Activated T-helper 2 cell treated with anti-CD3 and anti-CD28 coated beads, Interferon-gamma antibody, Interleukin-2, Interleukin-4, amounts not matched to agents 10 μg/mL and 5 μg/mL and 100 μg/mL, durations not matched to agents 14 hours and 24 hours and 36 hours (primary cell): Measurements from ENCODE around the gene TSSK3. TPM values are rescaled to one million over a fixed set of nuclear protein-coding genes. Genes with fewer than 3 reads are reported as not detected.

Source experiments
- DNase-seq: peaks from one replicate; pipeline ENCODE4 v3.0.0; 2021; ENCODE audit warnings: low spot score
- H3K27ac Mint-ChIP-seq: one replicate; pipeline ENCODE4 v1.8.0; 2021; ENCODE audit warnings: mixed read lengths
- H3K27me3 Mint-ChIP-seq: one replicate; pipeline ENCODE4 v1.8.0; 2021; ENCODE audit warnings: low read depth, mixed read lengths
- H3K36me3 Mint-ChIP-seq: one replicate; pipeline ENCODE4 v1.8.0; 2021; ENCODE audit warnings: low read depth, mixed read lengths
- H3K4me1 Mint-ChIP-seq: one replicate; pipeline ENCODE4 v1.8.0; 2021; ENCODE audit warnings: low read depth, mixed read lengths
- H3K4me3 Mint-ChIP-seq: one replicate; pipeline ENCODE4 v1.8.0; 2021; ENCODE audit warnings: low read depth, mild to moderate bottlenecking, moderate library complexity, mixed read lengths
- H3K9me3 Mint-ChIP-seq: one replicate; pipeline ENCODE4 v1.8.0; 2021; ENCODE audit warnings: mixed read lengths
- intact Hi-C: fragments of 100-400 bp; cut with micrococcal nuclease; formaldehyde crosslinking; loops from one replicate; pipeline ENCODE4 v1.15.1; 2023
- total RNA-seq: library from RNA; stranded (reverse); gene quantifications from 2 replicates; pipeline ENCODE4 v1.2.3, GENCODE V29; 2022

The TSSK3 gene
- total RNA-seq, 1 donor from 2014 or later, result 1.1 TPM

DNA sequence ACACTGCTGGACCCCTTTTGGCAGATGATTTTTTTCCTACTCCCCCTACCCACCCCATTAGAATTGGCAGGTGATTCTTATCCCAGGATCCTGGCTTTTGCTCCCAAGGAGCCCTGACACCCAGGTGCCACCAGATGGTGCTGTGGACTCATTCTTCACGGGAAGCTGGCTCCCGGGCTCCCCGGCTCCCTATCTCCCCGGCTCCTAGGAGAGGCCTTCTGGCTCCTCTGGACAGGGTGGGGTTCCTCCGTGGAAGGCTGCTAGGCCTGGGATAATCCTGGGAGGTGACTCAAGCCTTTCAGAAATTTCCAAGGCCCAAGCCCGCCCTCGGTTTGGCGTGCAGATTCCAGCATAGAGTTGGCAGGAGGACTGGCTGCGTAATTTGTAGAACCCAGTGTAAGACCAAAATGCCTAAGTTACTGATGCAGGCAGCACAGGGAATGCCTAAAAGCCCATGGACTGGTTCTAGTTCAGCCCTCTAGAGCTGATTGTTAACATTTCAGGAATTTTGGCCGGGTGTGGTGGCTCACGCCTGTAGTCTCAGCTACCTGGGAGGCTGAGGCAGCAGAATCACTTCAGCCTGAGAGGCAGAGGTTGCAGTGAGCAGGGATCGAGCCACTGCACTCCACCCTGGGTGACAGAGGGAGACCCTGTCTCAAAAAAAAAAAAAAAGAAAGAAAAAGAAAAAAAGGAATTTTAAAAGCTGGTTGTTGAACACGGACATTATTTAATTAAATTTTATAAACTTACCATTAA lies 38.7 kb downstream of the TSSK3 start:
- intact Hi-C loops, result loop anchor here (1.0 kb wide), 1 partner anchor 13 kb away; no protein-coding TSS in a partner anchor
- peaks cover 8% of the 10 kb centered on the region for H3K27me3 Mint-ChIP-seq

DNA sequence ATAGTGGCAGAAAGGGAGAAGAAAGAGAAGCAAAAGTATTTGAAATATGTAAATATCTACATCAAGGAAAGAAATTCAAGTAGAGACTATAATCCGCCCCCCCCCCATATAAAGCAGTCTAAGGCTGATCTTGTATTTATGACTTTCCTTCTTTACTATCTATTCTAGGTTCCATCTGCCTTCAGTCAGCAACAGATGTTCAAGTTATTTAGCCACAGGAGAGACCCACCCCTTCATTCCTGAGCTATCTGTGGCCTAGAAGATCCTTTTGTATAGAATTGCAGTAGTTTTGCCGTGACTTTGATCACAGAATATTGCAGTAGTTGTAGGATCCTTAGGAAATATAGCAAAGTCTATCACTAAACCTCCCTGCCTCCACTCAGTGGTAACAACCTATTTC lies 42.6 kb downstream of the TSSK3 start:
- Mint-ChIP-seq H3K36me3 (no peaks in the 10 kb centered on the region), H3K4me1 (no peaks in the 10 kb centered on the region), H3K27ac (no peak overlapping the region), H3K4me3 (no peak overlapping the region), H3K9me3 (no peaks in the 10 kb centered on the region), H3K27me3 (peaks cover 2% of the 10 kb centered on the region)
- DNase-seq, result no peak
- intact Hi-C loops, result no loop called here

More for the DNA sequence above, 38.7 kb downstream of the TSSK3 start:
- Mint-ChIP-seq H3K4me1 (no peaks in the 10 kb centered on the region), H3K9me3 (no peaks in the 10 kb centered on the region), H3K27ac (no peak overlapping the region), H3K36me3 (no peaks in the 10 kb centered on the region), H3K4me3 (no peak overlapping the region)
- DNase-seq, result peak; percentile 37

DNA sequence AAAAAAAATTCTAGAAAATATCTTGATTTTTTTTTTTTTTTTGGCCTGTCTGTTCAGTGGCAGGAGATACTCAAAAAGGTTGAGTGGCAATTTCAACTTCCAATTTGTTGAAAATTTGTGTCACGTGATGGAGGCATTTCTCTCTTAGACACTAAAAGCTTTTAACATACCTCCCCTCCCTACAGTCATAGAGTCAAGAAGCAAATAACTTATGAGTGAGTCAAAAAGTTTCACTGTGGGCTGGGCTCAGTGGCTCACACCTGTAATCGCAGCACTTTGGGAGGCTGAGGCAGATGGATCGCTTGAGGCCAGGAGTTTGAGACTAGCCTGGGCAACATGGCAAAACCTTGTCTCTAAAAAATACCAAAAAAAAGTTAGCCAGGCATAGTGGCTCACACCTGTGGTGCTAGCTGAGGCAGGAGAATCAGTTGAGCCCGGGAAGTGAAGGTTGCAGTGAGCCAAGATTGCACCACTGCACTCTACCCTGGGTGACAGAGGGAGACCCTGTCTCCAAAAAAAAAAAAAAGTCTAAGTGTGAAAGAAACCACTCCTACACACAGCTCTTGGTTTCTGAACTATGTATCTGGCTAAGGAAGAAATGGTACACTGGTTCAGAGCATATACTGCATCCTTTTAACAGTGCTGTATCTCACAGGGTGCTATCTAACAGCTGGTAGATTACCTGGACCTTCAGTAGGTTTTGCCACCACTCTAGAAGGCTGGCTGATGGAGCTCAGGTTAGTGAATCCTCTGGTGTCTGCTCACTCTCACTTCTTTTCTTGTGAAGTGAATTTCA lies 43.5 kb downstream of the TSSK3 start:
- Mint-ChIP-seq H3K36me3 (no peaks in the 10 kb centered on the region), H3K4me1 (no peaks in the 10 kb centered on the region), H3K9me3 (no peaks in the 10 kb centered on the region), H3K4me3 (no peak overlapping the region), H3K27me3 (peaks cover 2% of the 10 kb centered on the region), H3K27ac (no peak overlapping the region)
- no peak for DNase-seq
- intact Hi-C loops, result no loop called here

DNA sequence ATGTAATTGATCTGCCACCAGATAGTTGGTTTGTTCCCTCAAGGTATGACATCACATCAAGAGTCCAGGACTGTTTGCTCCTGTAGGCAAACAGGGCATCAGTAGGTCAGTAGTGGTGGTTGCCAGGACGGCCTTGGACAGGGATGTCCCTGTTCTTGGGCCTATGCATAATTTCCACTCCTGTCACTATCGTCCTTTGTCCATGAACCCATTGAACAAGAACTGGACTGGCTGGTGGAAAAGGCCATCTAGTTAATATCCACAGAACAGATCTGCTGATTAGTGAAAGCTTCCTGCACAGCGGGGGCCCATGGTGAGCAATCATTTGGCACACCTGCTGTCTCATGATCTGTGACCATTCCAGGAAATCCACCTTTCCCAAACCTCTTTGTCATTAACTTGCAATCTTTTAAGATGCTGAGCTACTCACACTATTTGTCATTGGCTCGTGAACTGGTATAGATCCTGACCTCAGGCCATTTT lies 44.3 kb downstream of the TSSK3 start:
- intact Hi-C loops, result no loop called here
- Mint-ChIP-seq H3K4me1 (no peaks in the 10 kb centered on the region), H3K4me3 (no peak overlapping the region), H3K27me3 (peaks cover 4% of the 10 kb centered on the region), H3K27ac (no peak overlapping the region), H3K36me3 (no peaks in the 10 kb centered on the region), H3K9me3 (no peaks in the 10 kb centered on the region)
- DNase-seq, result no peak

DNA sequence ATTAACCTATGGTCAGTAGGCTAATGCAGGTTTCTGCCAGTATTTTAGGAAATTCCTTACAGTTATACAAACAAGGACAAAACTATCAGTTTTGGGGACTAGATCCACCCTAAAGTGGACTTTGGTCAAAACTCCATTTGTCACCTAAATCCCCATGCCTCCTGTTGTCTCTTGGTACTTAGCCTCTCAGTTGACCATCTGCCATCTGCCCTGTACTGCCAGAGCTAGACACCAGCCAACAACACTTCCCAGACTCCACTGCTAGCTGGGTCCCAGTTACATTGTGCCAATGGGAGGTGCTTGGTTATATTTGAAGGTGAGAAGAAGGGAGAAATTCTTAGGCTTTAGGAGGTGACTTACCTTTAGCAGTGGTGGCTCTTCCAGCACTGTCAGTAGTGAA lies 48.9 kb downstream of the TSSK3 start:
- Mint-ChIP-seq H3K4me1 (peaks cover 3% of the 10 kb centered on the region), H3K27me3 (peaks cover 9% of the 10 kb centered on the region), H3K9me3 (no peaks in the 10 kb centered on the region), H3K36me3 (no peaks in the 10 kb centered on the region), H3K4me3 (no peak overlapping the region), H3K27ac (no peak overlapping the region)
- DNase-seq, result no peak
- intact Hi-C loops, result loop anchor here (5.0 kb wide), 1 partner anchor 74 kb away; the partner anchor contains the start of gene MARCKSL1

DNA sequence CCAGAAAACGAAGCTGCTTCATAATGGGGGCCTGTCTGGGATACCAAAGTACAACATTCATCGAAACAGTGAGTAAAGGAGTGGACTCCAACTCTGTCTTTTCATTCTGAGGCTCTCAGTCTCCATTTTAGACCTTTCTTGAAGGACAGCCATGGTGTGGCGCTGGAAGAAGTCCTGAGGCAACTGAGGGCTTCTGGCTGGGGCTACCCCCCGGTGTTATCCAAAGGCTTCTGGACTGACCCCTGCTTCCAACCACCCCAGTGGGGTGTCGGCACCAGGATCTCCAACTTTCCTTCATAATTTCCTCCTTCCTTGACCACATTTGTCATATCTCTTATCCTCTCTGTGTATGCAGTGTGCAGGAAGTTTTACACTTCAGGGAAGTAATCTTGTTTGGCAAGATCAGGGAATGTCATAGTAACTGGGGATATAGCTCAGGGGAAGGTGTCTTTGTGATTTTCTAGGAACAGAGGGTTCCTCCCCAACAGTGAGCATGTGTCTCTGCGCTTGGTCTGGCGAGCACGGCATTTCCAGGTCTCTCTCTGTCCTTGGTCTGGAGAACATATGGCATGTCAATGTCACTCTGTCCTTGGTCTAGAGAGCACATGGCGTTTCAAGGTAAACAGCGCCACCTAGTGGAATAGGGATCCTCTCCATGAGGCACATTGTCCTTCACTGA lies 51.3 kb downstream of the TSSK3 start:
- Mint-ChIP-seq H3K27ac (peak overlapping the region; percentile 26), H3K27me3 (peaks cover 13% of the 10 kb centered on the region)
- intact Hi-C loops, result loop anchor here (1.0 to 5.0 kb wide), 3 partner anchors 13 to 199 kb away; partner anchors contain the start of gene MARCKSL1

More for the DNA sequence above, 51.3 kb downstream of the TSSK3 start:
- Mint-ChIP-seq H3K4me3 (no peak overlapping the region), H3K9me3 (no peaks in the 10 kb centered on the region), H3K36me3 (no peaks in the 10 kb centered on the region), H3K4me1 (peaks cover 3% of the 10 kb centered on the region)
- peak; percentile 63 for DNase-seq

Other genes with a start within 250 kb of the TSSK3 start
- 98.6 and 101 TPM in 2 replicates for gene TXLNA, start 182.9 kb upstream of the TSSK3 start, total RNA-seq
- gene CCDC28B, start 161.9 kb upstream of the TSSK3 start, total RNA-seq, result 39.1 and 44.0 TPM in 2 replicates
- gene IQCC, start 156.9 kb upstream of the TSSK3 start, total RNA-seq, result 5.0 and 5.4 TPM in 2 replicates
- 0.14 TPM in 1 of 2 replicates, not detected in the other for gene DCDC2B, start 153.4 kb upstream of the TSSK3 start, total RNA-seq
- 10.7 and 12.1 TPM in 2 replicates for gene TMEM234, start 140.2 kb upstream of the TSSK3 start, total RNA-seq
- 287 and 293 TPM in 2 replicates for gene EIF3I, start 140.1 kb upstream of the TSSK3 start, total RNA-seq
- 0.78 and 0.80 TPM in 2 replicates for gene FAM167B, start 115.3 kb upstream of the TSSK3 start, total RNA-seq
- 221 and 232 TPM in 2 replicates for gene LCK, start 111.3 kb upstream of the TSSK3 start, total RNA-seq
- 179 and 195 TPM in 2 replicates for gene HDAC1, start 70.5 kb upstream of the TSSK3 start, total RNA-seq
- 42.5 and 45.0 TPM in 2 replicates for gene MARCKSL1, start 26.3 kb upstream of the TSSK3 start, total RNA-seq
- 5.4 and 6.1 TPM in 2 replicates for gene FAM229A, start 54 bp upstream of the TSSK3 start, total RNA-seq
- gene BSDC1, start 31.9 kb downstream of the TSSK3 start, total RNA-seq, result 48.9 and 54.3 TPM in 2 replicates
- 0.02 TPM in 1 of 2 replicates, not detected in the other for gene ZBTB8B, start 102.5 kb downstream of the TSSK3 start, total RNA-seq
- 0.90 and 0.96 TPM in 2 replicates for gene ZBTB8A, start 176.9 kb downstream of the TSSK3 start, total RNA-seq